ENCODE results near the gene STX8.

- TF ChIP-seq CTCF (IDR thresholded peaks at IDR 0.05; ENCODE audit: insufficient read depth, low read depth, low read length) (no peak), EZH2 (IDR thresholded peaks at IDR 0.05; ENCODE audit: insufficient read depth, low read length) (no peak)
Measured at GRCh38 chr17:9269350-9270035, 306.1 kb downstream of the STX8 start.

All from astrocyte (in vitro differentiated cells and primary cell).